ENCODE data around the gene PCDHGB2.
A peak's percentile ranks its signal among the peaks of the same experiment; 100 is the strongest.
"Not testable (repeated sequence)": the region's sequence is repeated elsewhere in the genome, so short reads cannot be mapped to it uniquely, and the experiment has no call there.

PCDHGB2 gene

GRCh38 chr5:141322261-141322660, 37.5 kb upstream of the PCDHGB2 start:
- no peak for DNase-seq
- TF ChIP-seq, protein P1, sequence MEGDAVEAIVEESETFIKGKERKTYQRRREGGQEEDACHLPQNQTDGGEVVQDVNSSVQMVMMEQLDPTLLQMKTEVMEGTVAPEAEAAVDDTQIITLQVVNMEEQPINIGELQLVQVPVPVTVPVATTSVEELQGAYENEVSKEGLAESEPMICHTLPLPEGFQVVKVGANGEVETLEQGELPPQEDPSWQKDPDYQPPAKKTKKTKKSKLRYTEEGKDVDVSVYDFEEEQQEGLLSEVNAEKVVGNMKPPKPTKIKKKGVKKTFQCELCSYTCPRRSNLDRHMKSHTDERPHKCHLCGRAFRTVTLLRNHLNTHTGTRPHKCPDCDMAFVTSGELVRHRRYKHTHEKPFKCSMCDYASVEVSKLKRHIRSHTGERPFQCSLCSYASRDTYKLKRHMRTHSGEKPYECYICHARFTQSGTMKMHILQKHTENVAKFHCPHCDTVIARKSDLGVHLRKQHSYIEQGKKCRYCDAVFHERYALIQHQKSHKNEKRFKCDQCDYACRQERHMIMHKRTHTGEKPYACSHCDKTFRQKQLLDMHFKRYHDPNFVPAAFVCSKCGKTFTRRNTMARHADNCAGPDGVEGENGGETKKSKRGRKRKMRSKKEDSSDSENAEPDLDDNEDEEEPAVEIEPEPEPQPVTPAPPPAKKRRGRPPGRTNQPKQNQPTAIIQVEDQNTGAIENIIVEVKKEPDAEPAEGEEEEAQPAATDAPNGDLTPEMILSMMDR (IDR thresholded peaks at IDR 0.05) = no peak
- Mint-ChIP-seq H3K9me3 (peaks cover 89% of the 10 kb centered on the region), H3K4me3 (peak overlapping the region; percentile 99), H3K27ac (no peak overlapping the region), H3K4me1 (no peaks in the 10 kb centered on the region), H3K27me3 (ENCODE audit: low read depth, poor library complexity) (peaks cover 25% of the 10 kb centered on the region), H3K36me3 (ENCODE audit: low read depth) (peaks cover 73% of the 10 kb centered on the region)

DNA sequence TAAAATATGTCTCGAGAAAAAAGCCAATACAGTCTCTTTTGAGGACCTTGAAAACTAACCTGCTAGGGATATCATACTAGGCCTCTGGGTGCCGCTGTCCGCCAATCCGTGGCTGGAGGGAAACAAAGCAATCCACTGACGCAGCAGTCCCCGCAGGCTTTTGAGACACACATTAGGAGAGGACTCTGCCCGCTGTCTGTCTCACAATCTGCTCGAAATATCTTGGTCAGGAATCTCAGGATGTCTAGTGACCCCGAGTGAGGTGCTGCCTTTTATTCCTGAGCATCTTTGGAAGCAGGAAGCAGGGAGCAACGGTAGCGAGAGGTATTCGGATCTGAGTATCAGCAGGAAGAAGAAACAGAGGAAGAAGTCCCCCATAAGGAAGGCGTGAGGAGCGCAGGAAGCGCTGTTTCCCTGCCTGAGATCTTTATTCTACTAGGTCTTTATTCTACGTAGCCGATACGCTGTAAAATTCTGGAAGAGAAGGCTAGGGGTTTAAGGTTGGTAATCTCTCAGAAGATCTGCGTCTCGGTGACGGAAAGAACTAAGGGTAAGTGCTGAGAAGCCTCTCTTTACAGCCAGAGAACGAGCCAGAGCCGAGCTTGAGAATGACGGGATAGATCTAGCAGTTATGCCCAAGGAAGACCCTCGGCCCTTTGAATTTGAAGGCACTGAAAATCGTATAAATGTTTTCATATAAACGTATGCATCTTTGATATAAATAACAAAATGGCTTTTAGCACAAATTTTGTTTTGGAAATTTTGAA, 33.5 kb upstream of the PCDHGB2 start:
- peaks cover 89% of the 10 kb centered on the region for H3K9me3 Mint-ChIP-seq
- peak overlapping the region; percentile 77 for H3K4me3 Mint-ChIP-seq
- DNase-seq = peak; percentile 26
- H3K27ac Mint-ChIP-seq = no peak overlapping the region
- H3K27me3 Mint-ChIP-seq (ENCODE audit: low read depth, poor library complexity) = peaks cover 17% of the 10 kb centered on the region
- H3K4me1 Mint-ChIP-seq = no peaks in the 10 kb centered on the region
- peaks cover 40% of the 10 kb centered on the region for H3K36me3 Mint-ChIP-seq (ENCODE audit: low read depth)
- TF ChIP-seq, protein P1 (IDR thresholded peaks at IDR 0.05) = peak; percentile 19

GRCh38 chr5:141328231-141328630, 31.6 kb upstream of the PCDHGB2 start:
- H3K36me3 Mint-ChIP-seq (ENCODE audit: low read depth) = peaks cover 25% of the 10 kb centered on the region
- H3K27ac Mint-ChIP-seq = no peak overlapping the region
- DNase-seq = no peak
- H3K9me3 Mint-ChIP-seq = peaks cover 86% of the 10 kb centered on the region
- no peaks in the 10 kb centered on the region for H3K4me1 Mint-ChIP-seq
- H3K4me3 Mint-ChIP-seq = no peak overlapping the region
- H3K27me3 Mint-ChIP-seq (ENCODE audit: low read depth, poor library complexity) = peaks cover 17% of the 10 kb centered on the region
- TF ChIP-seq, protein P1 (IDR thresholded peaks at IDR 0.05) = no peak

DNA sequence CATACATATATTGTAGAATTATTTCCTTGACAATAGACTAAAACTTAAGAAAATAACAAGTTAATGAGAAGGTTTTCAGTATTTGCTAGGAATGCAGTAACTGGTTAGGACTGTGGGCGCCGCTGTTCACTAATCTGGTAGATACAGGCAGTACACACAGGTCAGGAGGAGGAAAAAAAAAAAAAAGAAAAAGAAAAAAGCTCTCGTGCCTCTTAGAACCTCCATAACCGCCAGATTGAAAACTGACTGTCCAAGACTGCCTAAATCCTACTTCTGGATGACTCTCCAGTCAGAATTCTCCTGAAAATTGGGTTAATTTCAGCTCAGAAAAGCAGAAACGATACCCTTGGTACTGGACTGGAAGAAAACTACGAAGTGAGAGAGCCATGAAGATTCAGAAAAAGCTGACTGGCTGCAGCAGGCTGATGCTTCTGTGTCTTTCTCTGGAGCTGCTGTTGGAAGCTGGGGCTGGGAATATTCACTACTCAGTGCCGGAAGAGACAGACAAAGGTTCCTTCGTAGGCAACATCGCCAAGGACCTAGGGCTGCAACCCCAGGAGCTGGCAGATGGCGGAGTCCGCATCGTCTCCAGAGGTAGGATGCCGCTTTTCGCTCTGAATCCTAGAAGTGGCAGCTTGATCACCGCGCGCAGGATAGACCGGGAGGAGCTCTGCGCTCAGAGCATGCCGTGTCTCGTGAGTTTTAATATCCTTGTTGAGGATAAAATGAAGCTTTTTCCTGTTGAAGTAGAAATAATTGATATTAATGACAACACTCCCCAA, 29.3 kb upstream of the PCDHGB2 start, which contains the start of gene PCDHGA1:
Gene PCDHGA1 (plus strand): TSS at position 216 of the 782 bp plus-strand sequence.
- no peak for DNase-seq
- peaks cover 92% of the 10 kb centered on the region for H3K9me3 Mint-ChIP-seq
- H3K4me1 Mint-ChIP-seq = no peaks in the 10 kb centered on the region

GRCh38 chr5:141332571-141332970, 27.2 kb upstream of the PCDHGB2 start:
- not testable (repeated sequence) for DNase-seq; H3K4me1 Mint-ChIP-seq; H3K27ac Mint-ChIP-seq; H3K4me3 Mint-ChIP-seq; H3K36me3 Mint-ChIP-seq (ENCODE audit: low read depth)
- peaks cover 13% of the 10 kb centered on the region for H3K27me3 Mint-ChIP-seq (ENCODE audit: low read depth, poor library complexity)
- peaks cover 93% of the 10 kb centered on the region for H3K9me3 Mint-ChIP-seq

More for the DNA sequence above, 29.3 kb upstream of the PCDHGB2 start, which contains the start of gene PCDHGA1:
- TF ChIP-seq, protein P1 (IDR thresholded peaks at IDR 0.05) = no peak
- Mint-ChIP-seq H3K36me3 (ENCODE audit: low read depth) (peaks cover 18% of the 10 kb centered on the region), H3K4me3 (no peak within 1 kb of the TSS), H3K27ac (no peak within 1 kb of the TSS), H3K27me3 (ENCODE audit: low read depth, poor library complexity) (peaks cover 16% of the 10 kb centered on the region)

- Mint-ChIP-seq H3K27me3 (ENCODE audit: low read depth, poor library complexity) (peaks cover 3% of the 10 kb centered on the region), H3K27ac (no peak within 1 kb of the TSS)
Measured at GRCh38 chr5:141338538-141339306, 21.1 kb upstream of the PCDHGB2 start, which contains the start of gene PCDHGA2. Gene PCDHGA2 (plus strand): TSS chr5:141338760.

DNA sequence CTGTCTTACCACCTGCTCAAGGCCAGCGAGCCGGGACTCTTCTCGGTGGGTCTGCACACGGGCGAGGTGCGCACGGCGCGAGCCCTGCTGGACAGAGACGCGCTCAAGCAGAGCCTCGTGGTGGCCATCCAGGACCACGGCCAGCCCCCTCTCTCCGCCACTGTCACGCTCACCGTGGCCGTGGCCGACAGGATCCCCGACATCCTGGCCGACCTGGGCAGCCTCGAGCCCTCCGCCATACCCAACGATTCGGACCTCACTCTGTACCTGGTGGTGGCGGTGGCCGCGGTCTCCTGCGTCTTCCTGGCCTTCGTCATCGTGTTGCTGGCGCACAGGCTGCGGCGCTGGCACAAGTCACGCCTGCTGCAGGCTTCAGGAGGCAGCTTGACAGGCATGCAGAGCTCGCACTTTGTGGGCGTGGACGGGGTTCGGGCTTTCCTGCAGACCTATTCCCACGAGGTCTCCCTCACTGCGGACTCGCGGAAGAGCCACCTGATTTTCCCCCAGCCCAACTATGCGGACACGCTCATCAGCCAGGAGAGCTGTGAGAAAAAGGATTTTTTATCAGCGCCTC, 18.9 kb upstream of the PCDHGB2 start:
- H3K27ac Mint-ChIP-seq; DNase-seq; H3K27me3 Mint-ChIP-seq (ENCODE audit: low read depth, poor library complexity); H3K4me1 Mint-ChIP-seq; H3K4me3 Mint-ChIP-seq: not testable (repeated sequence)
- Mint-ChIP-seq H3K36me3 (ENCODE audit: low read depth) (peaks cover 14% of the 10 kb centered on the region), H3K9me3 (peaks cover 91% of the 10 kb centered on the region)

More at GRCh38 chr5:141338538-141339306, 21.1 kb upstream of the PCDHGB2 start, which contains the start of gene PCDHGA2:
- no peak for DNase-seq
- H3K36me3 Mint-ChIP-seq (ENCODE audit: low read depth) = peaks cover 10% of the 10 kb centered on the region
- H3K9me3 Mint-ChIP-seq = peaks cover 91% of the 10 kb centered on the region
- no peak within 1 kb of the TSS for H3K4me3 Mint-ChIP-seq
- TF ChIP-seq, protein P1 (IDR thresholded peaks at IDR 0.05) = no peak
- no peaks in the 10 kb centered on the region for H3K4me1 Mint-ChIP-seq

Data from nephron progenitor cell (in vitro differentiated cells).